SKM-1 (cell line): ENCODE data around the gene CER1.
A peak's percentile ranks its signal among the peaks of the same experiment; 100 is the strongest.

ENCODE experiments used
- DNase-seq: peaks from one replicate; lab custom pipeline; 2025; ENCODE audit not compliant: unreplicated experiment; lab: John Stamatoyannopoulos, UW

CER1 gene, protein sequence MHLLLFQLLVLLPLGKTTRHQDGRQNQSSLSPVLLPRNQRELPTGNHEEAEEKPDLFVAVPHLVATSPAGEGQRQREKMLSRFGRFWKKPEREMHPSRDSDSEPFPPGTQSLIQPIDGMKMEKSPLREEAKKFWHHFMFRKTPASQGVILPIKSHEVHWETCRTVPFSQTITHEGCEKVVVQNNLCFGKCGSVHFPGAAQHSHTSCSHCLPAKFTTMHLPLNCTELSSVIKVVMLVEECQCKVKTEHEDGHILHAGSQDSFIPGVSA

DNA sequence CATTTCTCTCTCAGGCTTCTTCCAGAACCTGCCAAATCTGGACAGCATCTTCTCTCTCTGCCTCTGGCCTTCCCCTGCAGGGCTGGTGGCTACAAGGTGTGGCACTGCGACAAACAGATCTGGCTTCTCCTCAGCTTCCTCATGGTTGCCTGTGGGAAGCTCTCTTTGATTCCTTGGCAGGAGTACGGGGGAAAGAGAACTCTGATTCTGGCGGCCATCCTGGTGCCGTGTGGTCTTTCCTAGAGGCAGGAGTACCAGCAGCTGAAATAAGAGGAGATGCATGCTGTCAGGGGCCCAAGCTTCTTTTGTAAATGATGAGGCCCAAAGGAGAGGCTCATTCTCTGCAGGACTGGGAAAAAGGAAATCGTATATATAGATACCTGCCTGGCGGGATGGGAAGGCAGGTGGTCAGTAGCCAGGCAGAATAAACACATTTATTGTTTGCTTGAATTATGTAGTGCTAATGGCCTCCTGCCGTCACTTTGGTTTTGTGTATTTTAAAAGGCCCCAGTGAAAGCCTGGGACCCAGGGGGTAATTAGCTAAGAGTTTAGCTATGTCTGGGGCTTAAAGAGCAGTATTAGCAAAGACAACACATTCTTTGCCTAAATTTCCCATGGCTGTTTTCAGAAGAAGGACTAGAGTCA lies at the start of gene CER1:
Gene CER1 (minus strand): TSS at position 343 of the 645 bp plus-strand sequence. CDS start 61 bp downstream, at position 282.
- no peak for DNase-seq

DNA sequence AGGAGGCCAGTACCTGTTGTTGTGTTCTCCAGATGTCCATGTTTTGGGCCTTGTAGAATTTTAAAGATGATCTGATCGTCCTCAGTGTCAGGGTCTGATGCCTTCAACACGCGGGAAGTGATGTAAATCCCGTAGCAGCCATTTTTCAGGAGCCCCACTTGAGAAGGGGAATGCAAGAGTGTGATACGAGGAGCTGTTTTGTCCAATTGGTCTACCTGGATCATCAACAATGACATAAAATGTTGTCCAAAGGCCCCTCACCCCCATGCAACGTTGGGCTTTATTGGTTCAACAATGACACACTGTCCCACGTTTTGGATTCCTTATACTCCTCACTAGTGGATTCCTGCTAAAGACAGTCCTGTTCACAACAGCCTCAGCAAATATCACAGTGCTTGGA lies 48.1 kb upstream of the CER1 start:
- no peak for DNase-seq

DNA sequence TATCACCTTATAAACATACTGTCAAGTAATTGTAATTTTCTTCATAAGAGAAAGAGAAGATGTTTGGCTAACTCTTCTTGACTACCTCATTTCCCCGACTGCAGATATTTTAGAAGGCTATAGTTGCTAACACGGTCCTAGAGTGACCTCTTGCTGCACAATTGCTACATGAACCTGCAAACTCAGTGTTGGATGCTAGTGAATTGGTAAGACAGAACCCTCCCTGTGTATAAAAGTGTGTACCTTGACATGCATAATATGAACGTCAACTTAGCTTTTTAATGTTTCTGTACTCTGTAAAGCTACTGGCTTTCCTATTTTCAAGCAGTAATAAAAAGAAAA lies 46.7 kb upstream of the CER1 start:
- no peak for DNase-seq

DNA sequence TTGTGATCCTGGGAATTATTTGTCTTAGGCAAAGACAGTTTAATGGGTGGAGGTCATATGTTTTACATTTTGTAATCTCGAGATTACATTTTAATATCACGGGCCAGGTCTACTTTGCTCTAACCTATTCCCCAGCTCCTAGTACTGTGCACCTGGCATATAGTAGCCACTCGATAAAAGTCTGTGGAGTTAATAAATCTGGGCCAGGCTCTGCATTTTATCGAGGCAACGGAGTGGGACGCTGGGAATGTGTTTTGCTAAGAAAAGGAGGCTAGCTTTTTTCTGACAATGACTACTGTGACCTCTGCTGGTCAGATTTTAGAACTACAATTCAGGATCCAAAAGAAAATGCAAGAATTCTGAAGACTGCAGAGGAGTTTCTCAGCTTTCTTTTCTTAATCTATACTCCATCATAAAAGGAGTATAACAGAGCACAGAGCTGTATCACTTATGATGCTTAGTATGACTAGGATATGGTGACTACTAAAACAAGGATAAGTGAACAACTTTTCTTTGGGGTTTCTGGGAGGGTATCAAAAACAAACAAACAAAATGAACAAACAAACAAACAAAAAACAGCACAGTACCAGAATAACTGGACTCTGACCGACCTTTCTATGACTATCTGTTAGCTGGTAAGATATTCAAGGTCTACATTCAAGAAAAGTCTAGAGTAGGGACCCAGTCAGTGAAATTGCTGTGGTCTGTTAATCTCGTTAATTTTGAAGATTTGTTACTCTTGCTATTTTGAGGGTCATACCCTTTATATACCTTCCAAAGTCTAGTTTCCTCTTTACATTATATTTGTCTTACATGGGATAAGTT lies 46.1 kb upstream of the CER1 start:
- peak; percentile 49 for DNase-seq

DNA sequence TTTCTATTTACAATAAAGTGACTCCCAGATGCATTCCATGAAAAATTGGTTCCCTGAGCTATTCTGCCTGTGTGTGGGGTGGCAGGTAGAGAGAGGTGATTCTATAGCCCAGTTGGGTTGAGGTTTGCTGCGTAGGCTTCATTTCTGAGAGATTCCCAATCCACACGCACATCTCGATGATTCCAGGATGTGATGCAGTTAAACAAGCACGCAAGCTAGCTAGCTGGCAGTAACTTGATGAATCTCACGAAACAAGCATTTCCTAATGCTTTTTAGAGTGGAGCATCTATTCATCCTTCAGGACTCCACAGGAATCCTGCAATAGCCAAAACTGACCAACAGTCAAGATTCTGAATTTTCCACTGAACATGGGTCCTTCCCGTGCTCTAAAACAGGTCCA lies 43.8 kb upstream of the CER1 start:
- no peak for DNase-seq

DNA sequence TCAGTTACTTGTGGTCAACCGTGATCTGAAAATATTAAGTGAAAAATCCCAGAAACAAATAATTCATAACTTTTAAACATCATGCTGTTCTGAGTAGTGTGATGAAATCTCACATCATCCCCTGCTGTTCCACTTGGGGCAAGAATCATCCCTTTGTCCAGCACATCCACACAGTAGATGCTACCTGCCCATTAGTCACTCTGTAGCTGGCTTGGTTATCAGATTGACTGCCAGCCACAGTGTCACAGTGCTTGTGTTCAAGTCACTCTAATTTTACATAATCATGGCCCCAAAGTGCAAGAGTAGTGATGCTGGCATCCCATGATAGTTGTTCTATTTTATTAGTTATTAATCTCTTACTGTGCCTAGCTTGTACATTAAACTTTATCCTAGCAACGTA lies 39.1 kb upstream of the CER1 start:
- no peak for DNase-seq

DNA sequence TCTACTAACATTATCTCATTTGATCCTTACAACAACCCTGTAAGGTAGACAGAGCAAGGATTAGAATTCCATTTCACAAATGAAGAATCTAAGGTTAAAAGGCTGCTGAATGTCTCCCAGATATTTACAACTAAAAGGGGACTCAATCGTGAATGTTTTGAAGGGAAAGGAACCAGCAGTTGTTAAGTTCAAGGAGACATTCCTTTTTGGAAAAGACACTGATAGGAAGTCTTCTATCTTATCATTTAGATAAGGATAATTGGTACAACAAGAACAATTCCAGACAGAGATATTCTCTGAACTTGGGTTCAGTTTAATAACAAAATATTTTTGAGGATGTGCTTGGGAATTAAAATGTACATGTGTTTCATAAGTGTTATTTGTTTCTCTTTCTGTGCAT lies 37.5 kb upstream of the CER1 start:
- DNase-seq, result no peak

DNA sequence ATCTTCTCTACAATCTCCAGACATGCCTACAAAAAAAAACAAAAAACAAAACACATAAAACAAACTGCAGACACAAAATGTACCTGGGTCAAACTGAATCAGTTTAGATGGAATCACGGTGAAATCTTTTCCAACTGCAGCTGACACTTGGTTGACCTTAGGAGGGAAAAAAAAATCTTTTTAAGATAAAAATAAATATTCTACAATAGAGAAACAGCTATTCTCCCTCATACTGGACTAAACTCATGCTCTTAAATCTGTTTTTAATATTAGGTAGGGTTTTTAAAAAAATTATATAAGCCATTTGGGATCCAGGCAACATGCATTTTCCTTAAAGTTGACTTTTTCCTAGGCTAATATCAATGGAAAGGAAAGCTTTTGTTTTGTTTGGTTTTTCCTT lies 33.8 kb upstream of the CER1 start:
- DNase-seq, result no peak

DNA sequence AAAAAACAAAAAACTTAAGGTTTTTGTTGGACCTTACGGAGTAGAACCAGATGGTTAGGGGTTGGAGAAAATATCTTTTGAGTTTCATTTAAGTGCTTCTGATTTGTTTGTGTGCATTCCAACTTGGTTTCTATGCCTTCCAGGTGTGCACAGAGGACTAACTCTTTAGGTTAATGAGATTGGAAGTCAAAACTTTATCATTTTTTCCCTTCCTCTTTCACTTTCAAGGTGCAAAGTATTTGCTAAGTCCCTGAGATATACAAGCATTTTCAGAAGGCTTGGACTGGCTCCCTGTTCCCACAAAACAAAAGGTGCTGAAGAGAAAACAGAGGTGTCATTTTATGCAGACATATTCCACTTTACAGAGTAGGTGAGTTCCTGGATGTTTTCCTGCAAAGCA lies 30.3 kb upstream of the CER1 start:
- DNase-seq, result no peak

DNA sequence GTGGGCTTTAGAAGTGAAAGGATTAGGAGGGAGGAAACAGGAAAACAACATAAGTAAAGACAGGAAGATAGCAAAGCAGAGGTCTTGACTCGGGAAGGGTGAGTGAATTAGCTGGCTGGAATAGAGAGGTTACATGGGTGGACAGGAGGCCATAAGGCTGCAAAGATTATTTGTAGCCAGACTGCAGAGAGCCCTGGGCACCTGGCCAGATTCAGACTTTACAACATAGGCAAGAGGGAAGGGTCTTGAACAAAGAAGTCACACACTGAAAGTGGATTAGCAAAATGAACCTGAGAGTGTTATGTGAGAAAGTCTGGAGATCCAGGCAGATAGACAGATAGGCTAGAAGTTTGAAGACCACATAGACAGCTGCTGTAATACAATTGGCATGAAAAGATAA lies 29.7 kb upstream of the CER1 start:
- DNase-seq, result no peak

DNA sequence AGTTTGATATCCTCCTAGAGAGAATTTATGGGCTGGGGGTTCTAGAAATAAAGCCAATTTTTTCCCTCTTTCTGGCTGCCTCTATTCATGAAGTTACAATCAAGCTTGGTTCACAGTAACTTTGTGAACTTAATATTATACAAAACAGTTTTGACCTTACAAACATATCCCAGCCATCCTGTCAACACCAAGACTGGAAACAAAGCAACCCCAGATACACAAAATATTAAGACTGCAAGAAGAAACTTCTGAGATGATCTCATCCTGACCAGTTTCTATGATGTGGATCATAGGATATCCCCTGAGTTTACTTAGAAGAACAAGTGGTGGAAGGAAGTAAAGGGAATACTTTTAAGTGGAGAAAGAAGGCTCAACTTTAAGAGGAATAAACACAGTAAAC lies 28.3 kb upstream of the CER1 start:
- no peak for DNase-seq

DNA sequence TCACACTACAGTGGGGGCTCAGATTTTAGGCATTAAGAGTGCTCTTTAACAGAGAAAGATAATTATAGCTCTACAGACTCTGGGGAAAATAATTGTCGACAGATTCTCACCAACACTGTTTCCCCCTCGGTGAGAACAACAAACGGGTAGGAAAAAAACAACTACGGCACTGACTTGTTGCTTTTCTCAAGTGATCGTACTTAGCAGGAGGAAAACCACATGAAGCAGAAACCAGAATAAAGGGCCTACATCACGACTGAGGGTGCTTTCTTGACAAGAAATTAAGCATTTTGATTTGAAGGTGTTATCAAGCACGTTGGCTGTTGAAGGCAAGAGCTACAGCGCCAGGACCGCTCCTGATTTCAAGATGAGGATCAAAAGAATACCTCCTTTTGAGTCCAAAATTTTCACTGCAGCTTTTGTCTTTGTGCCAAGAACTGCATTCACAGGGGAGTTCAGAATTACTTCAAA lies 27.2 kb upstream of the CER1 start:
- DNase-seq, result no peak

DNA sequence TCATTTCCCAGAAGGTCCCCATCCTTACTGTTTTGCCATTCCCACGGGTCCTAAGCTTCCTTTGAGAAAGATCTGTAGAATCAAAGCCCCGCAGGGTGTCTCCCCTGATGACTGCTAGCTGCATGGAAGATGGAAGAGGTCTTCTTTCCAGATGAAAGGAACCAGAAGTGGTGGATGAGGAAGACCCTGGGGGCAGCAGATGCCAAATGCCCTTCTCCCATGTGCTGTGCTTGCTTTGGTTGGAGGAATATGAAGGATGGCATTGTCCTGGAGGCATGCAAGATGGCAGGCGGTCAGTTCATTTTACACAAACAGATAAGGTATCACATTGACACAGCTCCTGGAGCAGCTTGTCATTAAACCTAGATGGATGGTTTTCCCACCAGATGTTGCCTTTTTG lies 25.8 kb upstream of the CER1 start:
- no peak for DNase-seq

DNA sequence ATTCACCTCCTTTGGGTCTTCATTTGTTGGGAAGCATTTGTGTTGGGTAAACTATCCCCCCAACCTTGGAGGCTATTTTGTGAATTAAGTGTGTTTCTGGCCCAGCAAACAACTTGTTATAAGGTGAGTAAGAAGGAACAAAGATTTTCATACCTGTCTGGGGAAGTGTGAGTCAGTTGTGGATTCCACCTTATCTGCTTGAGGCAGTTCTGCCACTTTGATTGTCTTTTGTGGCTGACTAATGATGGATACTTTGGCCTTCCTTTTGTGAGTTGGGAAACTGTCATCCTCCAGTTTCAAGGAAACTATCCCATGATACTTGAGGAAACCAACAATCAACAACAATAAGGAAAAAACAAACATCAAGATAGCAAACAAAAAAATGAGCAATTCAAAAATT lies 24.6 kb upstream of the CER1 start:
- DNase-seq, result no peak

DNA sequence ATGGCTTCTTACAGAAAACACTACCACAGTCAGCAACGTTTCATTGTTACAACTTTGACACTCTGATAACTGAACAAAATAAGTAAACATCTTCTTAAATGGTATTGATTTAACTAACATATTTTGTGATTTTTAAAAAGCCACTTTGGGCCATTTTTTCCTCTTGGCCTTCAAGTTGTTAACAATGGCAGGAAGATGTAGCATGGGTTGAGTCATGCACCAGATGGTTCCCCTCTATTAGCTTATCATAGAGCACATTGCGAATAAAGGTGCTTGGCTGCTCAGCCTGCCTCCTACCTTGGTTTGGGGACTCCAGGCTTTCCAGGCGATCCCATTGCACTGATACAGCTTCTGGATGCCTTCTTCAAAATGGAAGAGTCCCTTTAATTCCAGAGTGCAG lies 24.1 kb upstream of the CER1 start:
- DNase-seq, result no peak

DNA sequence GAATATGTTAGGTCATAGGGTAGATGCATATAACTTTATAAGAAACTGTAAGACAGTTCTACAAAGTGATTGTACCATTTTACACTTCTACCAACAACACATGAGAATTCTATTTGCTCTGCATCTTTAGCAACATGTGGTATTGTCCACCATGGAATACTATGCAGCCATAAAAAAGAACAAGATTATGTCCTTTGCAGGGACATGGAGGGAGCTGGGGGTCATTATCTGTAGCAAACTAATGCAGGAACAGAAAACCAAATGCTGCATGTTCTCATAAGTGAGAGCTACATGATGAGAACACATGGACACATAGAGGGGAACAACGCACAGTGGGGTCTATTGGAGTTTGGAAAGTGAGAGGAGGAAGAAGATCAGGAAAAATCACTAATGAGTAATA lies 22.2 kb upstream of the CER1 start:
- DNase-seq, result no peak

DNA sequence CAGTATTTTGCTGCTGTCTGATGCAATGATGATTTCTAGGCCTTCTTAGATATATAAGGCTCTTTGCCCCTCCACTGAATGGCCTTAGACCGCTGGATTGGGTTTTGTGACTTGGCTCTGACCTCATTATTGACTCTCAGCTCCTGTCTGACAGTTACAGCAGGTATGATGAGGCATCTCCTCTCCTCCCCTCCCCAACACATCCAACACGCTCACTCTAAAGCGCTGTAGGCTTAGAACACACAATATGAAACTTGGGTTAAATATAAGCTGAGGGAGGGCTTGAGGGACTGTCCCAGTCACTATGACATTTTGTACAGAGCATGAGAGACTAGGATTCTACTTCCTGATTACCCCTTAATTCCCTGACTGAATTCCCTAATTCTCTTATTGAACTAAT lies 18.8 kb upstream of the CER1 start:
- DNase-seq, result no peak

DNA sequence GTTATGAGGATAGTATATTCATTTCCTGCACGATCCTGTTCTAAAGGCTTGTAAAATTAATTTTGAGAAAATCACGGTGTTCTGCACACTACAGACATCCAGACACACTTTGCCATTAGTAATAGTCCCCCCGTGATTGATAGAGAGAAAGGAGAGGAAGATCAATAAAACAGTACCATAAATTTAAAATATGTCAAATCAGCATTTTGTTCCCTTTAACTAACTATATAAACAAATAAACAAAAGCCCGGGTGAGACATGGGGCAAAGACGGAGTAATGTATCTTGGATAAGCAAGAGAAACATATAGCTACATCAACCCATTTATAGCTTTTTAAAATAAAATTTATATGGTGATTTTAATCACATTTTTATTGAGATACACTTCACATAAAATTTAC lies 10.6 kb upstream of the CER1 start:
- no peak for DNase-seq

DNA sequence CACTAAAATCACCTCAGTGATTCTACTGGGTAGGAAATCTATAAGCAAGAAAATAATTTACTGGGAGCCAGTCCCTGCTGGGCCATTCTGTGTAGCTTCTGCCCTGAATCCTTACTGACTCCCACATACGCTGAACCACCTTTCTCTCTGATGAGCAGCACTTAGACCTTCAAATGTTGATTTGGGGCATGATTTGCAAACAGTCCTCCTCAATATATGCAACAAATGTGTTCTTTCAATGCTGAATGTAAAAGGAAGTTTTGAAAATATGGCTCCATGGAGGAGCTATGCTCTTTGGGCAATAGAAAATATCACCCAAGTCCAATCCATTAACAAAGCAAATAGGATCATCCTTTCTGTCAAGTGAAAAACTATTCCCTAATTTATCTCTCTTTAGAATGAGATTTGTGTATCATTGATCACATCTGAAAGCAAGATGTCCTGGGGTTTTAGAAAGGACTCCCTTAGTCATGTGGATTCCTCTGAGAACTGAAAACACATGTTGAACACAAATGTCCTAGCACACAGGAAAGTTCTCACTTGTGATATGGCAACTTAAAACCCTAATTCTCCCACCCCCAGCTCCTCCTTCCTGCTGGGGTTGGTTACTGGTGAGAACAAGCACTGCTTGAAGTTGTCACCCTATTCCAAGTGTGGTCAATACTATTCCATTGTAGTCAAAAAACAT lies 8.9 kb upstream of the CER1 start:
- no peak for DNase-seq

DNA sequence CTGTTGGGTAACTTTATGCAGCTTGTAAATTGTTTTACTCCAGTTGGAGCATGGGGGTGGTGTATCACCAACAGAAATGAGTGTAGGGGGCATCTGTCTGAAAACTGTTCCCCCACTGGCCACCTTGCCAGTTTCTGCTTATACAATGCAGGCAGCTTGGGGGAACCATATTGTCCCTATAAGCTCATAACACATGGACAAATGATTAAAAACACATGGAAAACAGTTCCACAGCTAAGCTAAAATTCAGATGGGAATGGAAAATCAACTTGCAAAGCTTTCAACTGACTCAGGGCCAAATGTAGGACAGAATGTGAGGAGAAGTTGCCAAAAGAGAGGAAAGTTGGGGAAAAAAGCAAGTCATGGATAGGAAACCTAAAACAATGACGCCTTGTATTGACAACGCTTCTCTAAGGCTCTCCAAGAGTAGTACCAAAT lies 7.9 kb upstream of the CER1 start:
- DNase-seq, result no peak

DNA sequence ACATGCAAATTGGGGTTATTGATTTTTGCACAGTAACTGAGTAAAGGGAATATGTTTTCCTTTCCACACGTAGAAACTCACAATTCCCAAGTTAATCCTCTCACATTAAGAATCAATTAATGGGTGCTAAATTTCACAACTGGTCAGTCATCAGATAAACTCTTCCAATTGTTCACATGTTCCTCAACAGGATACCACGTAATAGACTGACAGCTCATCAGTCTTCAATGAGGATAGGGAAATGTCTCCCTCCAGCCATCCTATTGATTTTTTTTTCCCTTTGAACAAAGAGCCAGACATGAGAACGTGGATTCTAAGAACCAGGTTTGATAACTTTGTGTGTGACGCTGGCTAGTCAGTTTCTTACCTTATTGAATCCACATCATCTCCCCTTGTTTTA lies 768 bp upstream of the CER1 start:
- no peak for DNase-seq
